Measurements from ENCODE around the gene ZDHHC11. TPM values are rescaled to one million over a fixed set of nuclear protein-coding genes. Genes with fewer than 3 reads are reported as not detected.

The ZDHHC11 gene
- total and polyA plus RNA-seq, 9 donors, result 1.1 to 25.6 (median 4.7) TPM

- Histone ChIP-seq H3K27ac (no peak overlapping the region), H3K9me3 (no peaks in the 10 kb centered on the region), H3K36me3 (no peaks in the 10 kb centered on the region), H3K4me1 (ENCODE audit: insufficient read depth) (no peaks in the 10 kb centered on the region), H3K27me3 (no peaks in the 10 kb centered on the region), H3K4me3 (no peak overlapping the region)
- intact Hi-C loops (cut with DNase I), result no loop called here
- TF ChIP-seq EP300 (IDR thresholded peaks at IDR 0.05), result no peak
- TF ChIP-seq POLR2A (IDR thresholded peaks at IDR 0.05), result no peak
- TF ChIP-seq CTCF (IDR thresholded peaks at IDR 0.05), result no peak
- 92 to 94% (median 93%) methylated on average over 29 of the region's 29 CpGs for WGBS, 3 donors
- DNase-seq, result no peak
Observed at GRCh38 chr5:871596-872298, 21.0 kb upstream of the ZDHHC11 start.

- intact Hi-C loops (cut with DNase I), result no loop called here
- no peaks in the 10 kb centered on the region for H3K36me3 ChIP-seq
- H3K4me3 ChIP-seq, result no peak overlapping the region
- 93 to 96% (median 94%) methylated on average over 5 of the region's 5 CpGs for WGBS, 3 donors
- no peaks in the 10 kb centered on the region for H3K4me1 ChIP-seq (ENCODE audit: insufficient read depth)
- H3K9me3 ChIP-seq, result no peaks in the 10 kb centered on the region
- TF ChIP-seq CTCF (IDR thresholded peaks at IDR 0.05) (no peak), EP300 (IDR thresholded peaks at IDR 0.05) (no peak), POLR2A (IDR thresholded peaks at IDR 0.05) (no peak)
- no peaks in the 10 kb centered on the region for H3K27me3 ChIP-seq
- no peak overlapping the region for H3K27ac ChIP-seq
- no peak for DNase-seq
Observed at GRCh38 chr5:870956-871355, 20.2 kb upstream of the ZDHHC11 start.

GRCh38 chr5:868428-869135 is 17.8 kb upstream of the ZDHHC11 start:
- intact Hi-C loops (cut with DNase I), result no loop called here
- H3K36me3 ChIP-seq, result no peaks in the 10 kb centered on the region
- WGBS, 3 donors, result 94 to 96% (median 95%) methylated on average over 16 of the region's 16 CpGs

GRCh38 chr5:867300-867870 is 16.6 kb upstream of the ZDHHC11 start:
- DNase-seq, result no peak
- WGBS, 3 donors, result 88 to 94% (median 91%) methylated on average over 6 of the region's 6 CpGs
- H3K4me1 ChIP-seq (ENCODE audit: insufficient read depth), result peaks cover 11% of the 10 kb centered on the region
- intact Hi-C loops (cut with DNase I), result no loop called here
- no peaks in the 10 kb centered on the region for H3K27me3 ChIP-seq
- no peak for TF ChIP-seq POLR2A (IDR thresholded peaks at IDR 0.05)
- TF ChIP-seq EP300 (IDR thresholded peaks at IDR 0.05), result no peak
- TF ChIP-seq CTCF (IDR thresholded peaks at IDR 0.05), result no peak
- no peaks in the 10 kb centered on the region for H3K9me3 ChIP-seq
- H3K4me3 ChIP-seq, result no peak overlapping the region
- no peak overlapping the region for H3K27ac ChIP-seq
- no peaks in the 10 kb centered on the region for H3K36me3 ChIP-seq

More at GRCh38 chr5:868428-869135, 17.8 kb upstream of the ZDHHC11 start:
- peaks cover 11% of the 10 kb centered on the region for H3K4me1 ChIP-seq (ENCODE audit: insufficient read depth)
- no peak for DNase-seq
- H3K27me3 ChIP-seq, result no peaks in the 10 kb centered on the region
- H3K27ac ChIP-seq, result no peak overlapping the region
- H3K4me3 ChIP-seq, result no peak overlapping the region
- no peaks in the 10 kb centered on the region for H3K9me3 ChIP-seq
- TF ChIP-seq CTCF (IDR thresholded peaks at IDR 0.05), result no peak
- TF ChIP-seq POLR2A (IDR thresholded peaks at IDR 0.05), result no peak
- TF ChIP-seq EP300 (IDR thresholded peaks at IDR 0.05), result no peak
